ENCODE results near the gene ANO2.

The ANO2 gene

GRCh38 chr12:5783289-5783920 is 161.7 kb downstream of the ANO2 start:
- no peak for DNase-seq (ENCODE audit: low read depth in 3 of 3, low spot score in 1 of 3)

GRCh38 chr12:5780536-5780935 is 164.5 kb downstream of the ANO2 start:
- no peak for DNase-seq (ENCODE audit: low read depth in 3 of 3, low spot score in 1 of 3)

- no peak for DNase-seq (ENCODE audit: low read depth in 3 of 3, low spot score in 1 of 3)
Observed at GRCh38 chr12:5779401-5779800, 165.7 kb downstream of the ANO2 start.

GRCh38 chr12:5778821-5779220 is 166.2 kb downstream of the ANO2 start:
- DNase-seq (ENCODE audit: low read depth in 3 of 3, low spot score in 1 of 3): no peak

GRCh38 chr12:5777451-5777850 is 167.6 kb downstream of the ANO2 start:
- no peak for DNase-seq (ENCODE audit: low read depth in 3 of 3, low spot score in 1 of 3)

GRCh38 chr12:5776091-5776490 is 169.0 kb downstream of the ANO2 start:
- DNase-seq (ENCODE audit: low read depth in 3 of 3, low spot score in 1 of 3): no peak

- DNase-seq (ENCODE audit: low read depth in 3 of 3, low spot score in 1 of 3): no peak
Observed at GRCh38 chr12:5773550-5773949, 171.5 kb downstream of the ANO2 start.

- no peak for DNase-seq (ENCODE audit: low read depth in 3 of 3, low spot score in 1 of 3)
Observed at GRCh38 chr12:5771756-5772155, 173.3 kb downstream of the ANO2 start.

GRCh38 chr12:5770727-5771126 is 174.3 kb downstream of the ANO2 start:
- DNase-seq (ENCODE audit: low read depth in 3 of 3, low spot score in 1 of 3): no peak

- DNase-seq (ENCODE audit: low read depth in 3 of 3, low spot score in 1 of 3): no peak
Observed at GRCh38 chr12:5768581-5769196, 176.4 kb downstream of the ANO2 start.

- DNase-seq (ENCODE audit: low read depth in 3 of 3, low spot score in 1 of 3): no peak
Observed at GRCh38 chr12:5768171-5768570, 176.9 kb downstream of the ANO2 start.

- no peak for DNase-seq (ENCODE audit: low read depth in 3 of 3, low spot score in 1 of 3)
Observed at GRCh38 chr12:5758347-5758746, 186.7 kb downstream of the ANO2 start.

GRCh38 chr12:5756338-5756842 is 188.7 kb downstream of the ANO2 start:
- no peak for DNase-seq (ENCODE audit: low read depth in 3 of 3, low spot score in 1 of 3)

- no peak for DNase-seq (ENCODE audit: low read depth in 3 of 3, low spot score in 1 of 3)
Observed at GRCh38 chr12:5748027-5748426, 197.0 kb downstream of the ANO2 start.

- no peak for DNase-seq (ENCODE audit: low read depth in 3 of 3, low spot score in 1 of 3)
Observed at GRCh38 chr12:5746917-5747316, 198.1 kb downstream of the ANO2 start.

- no peak for DNase-seq (ENCODE audit: low read depth in 3 of 3, low spot score in 1 of 3)
Observed at GRCh38 chr12:5746036-5746908, 198.8 kb downstream of the ANO2 start.

GRCh38 chr12:5745251-5745888 is 199.7 kb downstream of the ANO2 start:
- DNase-seq (ENCODE audit: low read depth in 3 of 3, low spot score in 1 of 3): peak in 1 of 3 donors; percentile 8

GRCh38 chr12:5742258-5742657 is 202.8 kb downstream of the ANO2 start:
- DNase-seq (ENCODE audit: low read depth in 3 of 3, low spot score in 1 of 3): no peak

GRCh38 chr12:5739917-5740316 is 205.1 kb downstream of the ANO2 start:
- DNase-seq (ENCODE audit: low read depth in 3 of 3, low spot score in 1 of 3): no peak

- no peak for DNase-seq (ENCODE audit: low read depth in 3 of 3, low spot score in 1 of 3)
Observed at GRCh38 chr12:5737778-5738177, 207.3 kb downstream of the ANO2 start.

GRCh38 chr12:5736527-5736926 is 208.5 kb downstream of the ANO2 start:
- no peak for DNase-seq (ENCODE audit: low read depth in 3 of 3, low spot score in 1 of 3)
